Neural cell (in vitro differentiated cells): ENCODE results near the gene PSMG3. TPM values are rescaled to one million over a fixed set of nuclear protein-coding genes. Genes with fewer than 3 reads are reported as not detected.

ENCODE experiments used
- H2AFZ ChIP-seq: fragments of 200-600, 300-800 bp; sonication (generic), shearing (Covaris generic); 2 replicates; pipeline ENCODE4 v1.6.0; 2014; ENCODE audit warnings: low read depth, mild to moderate bottlenecking, antibody characterized with exemption, low read length, moderate library complexity
- H3F3A ChIP-seq: fragments of 200-600 bp; shearing (Covaris generic); 2 replicates; pipeline ENCODE4 v1.6.1; 2016; ENCODE audit warnings: mild to moderate bottlenecking, moderate library complexity, mixed read lengths, antibody characterized with exemption, low read length; ENCODE audit not compliant: insufficient read depth, poor library complexity, severe bottlenecking
- H3K27ac ChIP-seq: fragments of 200-600, 300-800 bp; sonication (generic), shearing (Covaris generic); 2 replicates; pipeline ENCODE4 v1.5.1; 2014; ENCODE audit warnings: mild to moderate bottlenecking, low read length, moderate library complexity
- H3K27me3 ChIP-seq: fragments of 300-800, 200-600 bp; sonication (generic), shearing (Covaris generic); 2 replicates; pipeline ENCODE4 v1.6.0; 2014; ENCODE audit warnings: mild to moderate bottlenecking, low read depth, low read length, moderate library complexity; ENCODE audit not compliant: insufficient read depth
- H3K36me3 ChIP-seq: fragments of 300-800, 200-600 bp; sonication (generic), shearing (Covaris generic); 2 replicates; pipeline ENCODE4 v1.5.1; 2014; ENCODE audit warnings: mild to moderate bottlenecking, antibody characterized with exemption, low read length, moderate library complexity; ENCODE audit not compliant: insufficient read depth
- H3K4me2 ChIP-seq: fragments of 300-800, 200-600 bp; sonication (generic), shearing (Covaris generic); 2 replicates; pipeline ENCODE4 v1.6.0; 2014; ENCODE audit warnings: mild to moderate bottlenecking, low read length
- H3K4me3 ChIP-seq: fragments of 300-800, 200-600 bp; sonication (generic), shearing (Covaris generic); 2 replicates; pipeline ENCODE4 v1.5.1; 2014; ENCODE audit warnings: mild to moderate bottlenecking, low read length, moderate library complexity
- H3K79me2 ChIP-seq: fragments of 200-600 bp; shearing (Covaris generic); replicated peaks from 2 replicates; pipeline ENCODE4 v1.6.0; 2014; ENCODE audit warnings: mild to moderate bottlenecking, low read length, moderate library complexity; ENCODE audit not compliant: insufficient read depth
- H3K9ac ChIP-seq: fragments of 300-800, 200-600 bp; sonication (generic), shearing (Covaris generic); 2 replicates; pipeline ENCODE4 v1.6.1; 2016; ENCODE audit warnings: mild to moderate bottlenecking, low read length, mixed read lengths
- H3K9me2 ChIP-seq: fragments of 200-600 bp; shearing (Covaris generic); 2 replicates; pipeline ENCODE4 v1.6.1; 2016; ENCODE audit warnings: mild to moderate bottlenecking, low read length, mixed read lengths; ENCODE audit not compliant: insufficient read depth
- H3K9me3 ChIP-seq: fragments of 200-600, 300-800 bp; sonication (generic), shearing (Covaris generic); 2 replicates; pipeline ENCODE4 v1.6.1; 2016; ENCODE audit warnings: mild to moderate bottlenecking, mixed run types, low read length, moderate library complexity, mixed read lengths
- H4K20me1 ChIP-seq: fragments of 200-600 bp; shearing (Covaris generic); 2 replicates; pipeline ENCODE4 v1.6.1; 2016; ENCODE audit warnings: mild to moderate bottlenecking, mixed run types; ENCODE audit not compliant: insufficient read depth
- CTCF ChIP-seq: fragments of 450-650 bp; IDR thresholded peaks from 2 replicates; pipeline ENCODE4 v1.5.1; 2014; ENCODE audit warnings: antibody characterized with exemption, mild to moderate bottlenecking, moderate library complexity; ENCODE audit not compliant: poor library complexity, severe bottlenecking
- EP300 ChIP-seq: fragments of 450-650 bp; conservative IDR thresholded peaks from 2 replicates; pipeline ENCODE4 v1.6.1; 2014; ENCODE audit warnings: antibody characterized with exemption, mild to moderate bottlenecking, moderate library complexity; ENCODE audit not compliant: poor library complexity, severe bottlenecking
- EZH2 ChIP-seq: fragments of 200-600, 300-800 bp; shearing (Covaris generic), sonication (generic); IDR thresholded peaks from 2 replicates; pipeline ENCODE4 v1.6.1; 2014; ENCODE audit warnings: antibody characterized with exemption, low read length, borderline replicate concordance, mild to moderate bottlenecking; ENCODE audit not compliant: insufficient read depth, poor library complexity, severe bottlenecking
- MXI1 ChIP-seq: fragments of 450-650 bp; conservative IDR thresholded peaks from 2 replicates; pipeline ENCODE4 v1.6.1; 2014; ENCODE audit warnings: antibody characterized with exemption, mild to moderate bottlenecking; ENCODE audit not compliant: poor library complexity, severe bottlenecking
- POLR2AphosphoS5 ChIP-seq: IDR thresholded peaks from 2 replicates; pipeline ENCODE4 v1.6.1; 2012
- RAD21 ChIP-seq: fragments of 450-650 bp; conservative IDR thresholded peaks from 2 replicates; pipeline ENCODE4 v1.6.1; 2014; ENCODE audit warnings: antibody characterized with exemption, mild to moderate bottlenecking, moderate library complexity
- REST ChIP-seq: IDR thresholded peaks from 2 replicates; pipeline ENCODE4 v1.6.1; 2012; ENCODE audit warnings: borderline replicate concordance
- SMC3 ChIP-seq: fragments of 450-650 bp; conservative IDR thresholded peaks from 2 replicates; pipeline ENCODE4 v1.6.1; 2014; ENCODE audit warnings: antibody characterized with exemption, mild to moderate bottlenecking, moderate library complexity; ENCODE audit not compliant: poor library complexity
- TAF1 ChIP-seq: IDR thresholded peaks from 2 replicates; pipeline ENCODE4 v1.6.1; 2012; ENCODE audit warnings: low read depth
- polyA plus RNA-seq: library from polyadenylated mRNA; depleted of rRNA; stranded (reverse); fragments of >200 nt; gene quantifications from 2 replicates; pipeline ENCODE4 v1.2.3, GENCODE V29; 2014

PSMG3 gene
- polyA plus RNA-seq, 1 donor from 2014 or later = 50.6 TPM

DNA sequence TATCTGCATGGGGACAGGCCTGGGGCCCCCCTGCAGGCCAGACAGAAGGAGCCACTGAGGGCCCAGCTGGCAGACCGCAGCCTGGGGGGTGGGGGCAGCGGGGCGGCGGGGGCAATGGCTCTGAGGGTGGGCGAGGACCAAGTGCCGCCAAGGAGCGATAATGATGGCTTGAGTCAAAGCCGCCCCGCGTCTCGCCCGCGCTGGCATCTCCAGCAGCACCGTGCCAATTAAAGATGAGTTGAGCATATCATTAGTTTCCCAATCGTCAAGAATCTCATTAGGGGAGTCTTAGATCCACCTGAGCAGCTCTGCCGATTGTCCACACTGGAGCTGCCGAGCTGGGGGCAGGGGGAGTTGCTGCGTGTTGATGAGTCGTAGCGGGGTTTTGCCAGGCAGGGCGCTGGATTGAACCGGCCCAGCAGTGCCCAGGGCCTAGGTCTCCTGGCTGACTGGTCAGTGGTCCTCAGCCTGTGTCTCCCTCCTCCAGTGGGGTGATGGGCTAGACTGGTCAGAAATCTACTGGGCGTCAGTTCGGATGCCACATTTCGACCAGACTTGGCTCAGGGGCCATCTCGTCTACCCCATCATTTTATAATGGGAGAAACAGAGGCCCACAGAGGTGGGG lies 41.0 kb upstream of the PSMG3 start:
- no peak overlapping the region for H3K9ac ChIP-seq
- no peak overlapping the region for H3K27ac ChIP-seq
- no peaks in the 10 kb centered on the region for H3F3A ChIP-seq
- no peaks in the 10 kb centered on the region for H4K20me1 ChIP-seq
- no peak overlapping the region for H3K4me3 ChIP-seq
- no peaks in the 10 kb centered on the region for H3K27me3 ChIP-seq
- no peak for TF ChIP-seq EP300
- no peak for TF ChIP-seq RAD21
- TF ChIP-seq EZH2 = no peak
- no peak for TF ChIP-seq TAF1
- TF ChIP-seq REST = no peak
- TF ChIP-seq CTCF = no peak
- no peak for TF ChIP-seq MXI1
- no peak for TF ChIP-seq SMC3
- TF ChIP-seq POLR2AphosphoS5 = no peak
- no peaks in the 10 kb centered on the region for H3K36me3 ChIP-seq
- no peaks in the 10 kb centered on the region for H3K9me2 ChIP-seq
- no peak overlapping the region for H2AFZ ChIP-seq
- H3K79me2 ChIP-seq = no peaks in the 10 kb centered on the region
- H3K4me2 ChIP-seq = no peak overlapping the region
- H3K9me3 ChIP-seq = no peaks in the 10 kb centered on the region

DNA sequence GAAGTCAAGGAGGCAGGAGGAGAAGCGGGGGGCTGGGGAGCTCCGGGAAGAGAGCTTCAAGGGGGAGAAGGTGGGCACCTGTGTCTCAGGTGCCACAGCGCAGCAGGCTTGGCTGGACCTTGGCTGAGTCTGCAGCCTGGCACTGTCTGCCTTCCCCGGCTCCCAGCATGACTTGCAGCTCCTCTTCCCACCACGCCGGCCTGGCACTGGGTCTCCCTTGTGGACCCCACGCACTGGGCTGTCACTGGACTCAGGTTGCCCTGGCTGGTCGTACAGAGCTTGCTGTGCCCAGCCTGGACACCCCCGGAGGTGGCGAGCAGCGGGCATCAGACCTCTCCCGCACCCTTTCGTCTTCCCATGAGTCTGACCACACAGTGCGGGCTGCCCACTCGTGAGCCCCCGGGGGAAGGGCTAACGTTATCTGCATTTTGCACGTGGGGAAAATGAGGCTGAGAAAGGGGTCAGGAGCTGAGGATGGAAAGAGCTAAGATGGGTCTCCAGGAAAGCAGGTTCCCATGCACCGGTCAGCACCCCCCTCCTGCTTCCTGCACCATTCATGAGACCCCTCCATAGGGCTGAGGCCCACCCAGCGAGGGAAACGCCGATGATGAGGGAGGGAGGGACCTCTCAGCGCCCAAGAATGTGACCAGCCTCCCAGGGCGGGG lies 40.3 kb upstream of the PSMG3 start:
- TF ChIP-seq CTCF = no peak
- no peak for TF ChIP-seq POLR2AphosphoS5
- TF ChIP-seq REST = no peak
- no peak for TF ChIP-seq EZH2
- no peak for TF ChIP-seq SMC3
- no peak for TF ChIP-seq MXI1
- no peak for TF ChIP-seq TAF1
- no peak for TF ChIP-seq EP300
- no peak for TF ChIP-seq RAD21
- H3K9me3 ChIP-seq = no peaks in the 10 kb centered on the region
- H3F3A ChIP-seq = no peaks in the 10 kb centered on the region
- H3K4me3 ChIP-seq = no peak overlapping the region
- no peak overlapping the region for H3K27ac ChIP-seq
- no peaks in the 10 kb centered on the region for H4K20me1 ChIP-seq
- no peaks in the 10 kb centered on the region for H3K36me3 ChIP-seq
- H3K27me3 ChIP-seq = no peaks in the 10 kb centered on the region
- H3K9ac ChIP-seq = no peak overlapping the region
- no peaks in the 10 kb centered on the region for H3K9me2 ChIP-seq
- no peak overlapping the region for H3K4me2 ChIP-seq
- no peaks in the 10 kb centered on the region for H3K79me2 ChIP-seq
- H2AFZ ChIP-seq = no peak overlapping the region
